Erythroblast (primary cell): ENCODE measurements around the gene OPCML.

ENCODE experiments used
- GATA1 ChIP-seq: IDR thresholded peaks from 2 replicates; pipeline ENCODE4 v1.6.1; 2011; ENCODE audit warnings: low read depth, mild to moderate bottlenecking, control low read depth, low read length, moderate library complexity
- POLR2A ChIP-seq: IDR thresholded peaks from 2 replicates; pipeline ENCODE4 v1.6.1; 2011; ENCODE audit warnings: mild to moderate bottlenecking, low read length

GRCh38 chr11:133197425-133197824, 334.9 kb downstream of the OPCML start:
- TF ChIP-seq POLR2A (no peak), GATA1 (no peak)
